GM12875 (cell line): ENCODE data around the gene SLC49A4.

Source experiments
- H3K4me3 ChIP-seq: one replicate; pipeline ENCODE4 v1.5.1; 2011; ENCODE audit warnings: low read depth, low read length, control low read depth
- CTCF ChIP-seq: IDR thresholded peaks from 2 replicates; pipeline ENCODE4 v1.5.1; 2011; ENCODE audit warnings: low read depth, mild to moderate bottlenecking, control low read depth, inconsistent platforms, low read length, moderate library complexity, borderline replicate concordance; ENCODE audit not compliant: insufficient read depth

Gene SLC49A4

GRCh38 chr3:122774564-122774963, 20.3 kb upstream of the SLC49A4 start:
- no peak for TF ChIP-seq CTCF
- no peak overlapping the region for H3K4me3 ChIP-seq

GRCh38 chr3:122776675-122777468, 18.0 kb upstream of the SLC49A4 start:
- no peak for TF ChIP-seq CTCF

GRCh38 chr3:122777563-122777962, 17.3 kb upstream of the SLC49A4 start:
- no peak overlapping the region for H3K4me3 ChIP-seq
- no peak for TF ChIP-seq CTCF

More at GRCh38 chr3:122776675-122777468, 18.0 kb upstream of the SLC49A4 start:
- H3K4me3 ChIP-seq = no peak overlapping the region

- TF ChIP-seq CTCF = no peak
- H3K4me3 ChIP-seq = no peak overlapping the region
These were observed 12.1 kb upstream of the SLC49A4 start for GRCh38 chr3:122782804-122783203.

- H3K4me3 ChIP-seq = no peak overlapping the region
- no peak for TF ChIP-seq CTCF
These were observed 10.4 kb upstream of the SLC49A4 start for GRCh38 chr3:122784436-122784835.

DNA sequence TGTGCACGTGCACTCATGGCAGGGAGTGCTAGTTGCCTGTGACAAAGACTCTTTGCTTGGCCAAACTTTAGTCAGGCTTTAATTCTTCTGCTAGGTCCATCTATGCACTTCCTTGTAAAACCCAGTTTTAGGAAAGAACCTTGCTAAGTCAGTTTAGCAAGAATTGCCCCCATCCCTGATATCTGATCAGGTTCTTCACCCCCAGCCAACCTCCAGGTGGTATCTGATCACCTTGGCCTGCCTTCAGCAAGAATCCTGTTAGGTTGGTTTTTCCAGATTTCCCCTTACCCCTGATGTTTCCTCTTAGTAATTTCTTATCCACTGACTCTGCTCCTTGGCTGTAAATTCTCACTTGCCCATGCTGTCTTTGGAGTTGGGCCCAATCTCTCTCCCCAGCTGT, 9.6 kb upstream of the SLC49A4 start:
- no peak for TF ChIP-seq CTCF
- no peak overlapping the region for H3K4me3 ChIP-seq

DNA sequence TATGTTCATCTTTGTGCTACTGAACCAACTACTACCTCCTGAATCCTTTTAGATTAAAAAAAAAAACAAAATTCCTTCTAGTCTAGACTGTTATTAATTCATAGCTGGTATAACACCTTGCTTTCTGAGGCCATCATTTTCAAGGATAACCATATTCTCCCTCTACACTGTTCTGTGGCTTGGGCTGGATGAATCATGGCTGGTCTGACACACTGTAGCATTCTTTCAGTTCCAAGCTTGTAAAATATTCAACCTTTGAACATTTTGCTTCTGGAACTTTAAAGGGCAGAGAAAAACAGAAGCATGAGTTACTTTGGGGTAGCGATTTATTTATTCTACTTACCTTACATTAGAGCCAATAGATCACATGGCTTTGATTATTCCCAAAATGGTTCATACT, 8.8 kb upstream of the SLC49A4 start:
- no peak for TF ChIP-seq CTCF
- no peak overlapping the region for H3K4me3 ChIP-seq
